HG03280 (cell line): ENCODE results near the gene GPR162.

ENCODE experiments used
- ATAC-seq: cut with Tn5 transposase; IDR thresholded peaks from one replicate; pipeline ENCODE4 v1.9.1; 2021; ENCODE audit warnings: mild to moderate bottlenecking, moderate library complexity; ENCODE audit not compliant: unreplicated experiment

GPR162 gene

GRCh38 chr12:6786416-6787094, 35.1 kb upstream of the GPR162 start:
- no peak for ATAC-seq

- no peak for ATAC-seq
Observed at GRCh38 chr12:6787309-6787708, 34.3 kb upstream of the GPR162 start.

GRCh38 chr12:6788972-6789924, 32.4 kb upstream of the GPR162 start, which contains the start of gene CD4:
CD4 (plus strand) TSS chr12:6789528; CDS start chr12:6800139, 10,611 bp downstream.
- ATAC-seq: no peak

GRCh38 chr12:6790496-6791150, 31.0 kb upstream of the GPR162 start:
- ATAC-seq: no peak

GRCh38 chr12:6791931-6792520, 29.6 kb upstream of the GPR162 start:
- no peak for ATAC-seq

- ATAC-seq: no peak
Observed at GRCh38 chr12:6792522-6793201, 29.0 kb upstream of the GPR162 start.

- ATAC-seq: no peak
Observed at GRCh38 chr12:6795088-6795487, 26.5 kb upstream of the GPR162 start.

GRCh38 chr12:6796576-6796975, 25.0 kb upstream of the GPR162 start:
- no peak for ATAC-seq

- ATAC-seq: no peak
Observed at GRCh38 chr12:6799147-6799546, 22.5 kb upstream of the GPR162 start.

- ATAC-seq: no peak
Observed at GRCh38 chr12:6807170-6807569, 14.5 kb upstream of the GPR162 start.

GRCh38 chr12:6809056-6809455, 12.6 kb upstream of the GPR162 start:
- ATAC-seq: no peak

- no peak for ATAC-seq
Observed at GRCh38 chr12:6810758-6811157, 10.9 kb upstream of the GPR162 start.

- no peak for ATAC-seq
Observed at GRCh38 chr12:6813363-6813762, 8.3 kb upstream of the GPR162 start.

GRCh38 chr12:6816598-6816997, 5.0 kb upstream of the GPR162 start:
- ATAC-seq: no peak

- no peak for ATAC-seq
Observed at GRCh38 chr12:6817098-6817497, 4.5 kb upstream of the GPR162 start.

- no peak for ATAC-seq
Observed at GRCh38 chr12:6817662-6818157, 3.9 kb upstream of the GPR162 start.

- ATAC-seq: no peak
Observed at GRCh38 chr12:6818222-6818621, 3.4 kb upstream of the GPR162 start.

- ATAC-seq: no peak
Observed at GRCh38 chr12:6818645-6819044, 3.0 kb upstream of the GPR162 start.

- ATAC-seq: no peak
Observed at GRCh38 chr12:6819106-6820030, 2.3 kb upstream of the GPR162 start.
